Ishikawa (cell line): ENCODE results near the gene MICU2.

Experiments
- CEBPB ChIP-seq: IDR thresholded peaks from 2 replicates; pipeline ENCODE4 v1.6.1; 2012
- CREB1 ChIP-seq: IDR thresholded peaks from 2 replicates; pipeline ENCODE4 v1.6.1; 2012; ENCODE audit warnings: low read depth
- EGR1 ChIP-seq: IDR thresholded peaks from 2 replicates; pipeline ENCODE4 v1.6.1; 2012
- EP300 ChIP-seq: IDR thresholded peaks from 2 replicates; pipeline ENCODE4 v1.6.1; 2012; ENCODE audit warnings: borderline replicate concordance
- FOXM1 ChIP-seq: IDR thresholded peaks from 2 replicates; pipeline ENCODE4 v1.6.1; 2012; ENCODE audit warnings: low read depth, borderline replicate concordance
- NFIC ChIP-seq: IDR thresholded peaks from 2 replicates; pipeline ENCODE4 v1.6.1; 2012
- RAD21 ChIP-seq: IDR thresholded peaks from 2 replicates; pipeline ENCODE4 v1.6.1; 2012; ENCODE audit warnings: low read depth
- TAF1 ChIP-seq: IDR thresholded peaks from 2 replicates; pipeline ENCODE4 v1.6.1; 2012; ENCODE audit warnings: low read depth, mild to moderate bottlenecking
- TCF12 ChIP-seq: IDR thresholded peaks from 2 replicates; pipeline ENCODE4 v1.6.1; 2012; ENCODE audit warnings: low read depth
- TEAD4 ChIP-seq: IDR thresholded peaks from 2 replicates; pipeline ENCODE4 v1.6.1; 2012
- YY1 ChIP-seq: IDR thresholded peaks from 2 replicates; pipeline ENCODE4 v1.6.1; 2012; ENCODE audit warnings: low read depth
- ZBTB7A ChIP-seq: IDR thresholded peaks from 2 replicates; pipeline ENCODE4 v1.6.1; 2012; ENCODE audit warnings: low read depth
- TF ChIP-seq, protein P1 (sequence below): IDR thresholded peaks from 2 replicates; pipeline ENCODE4 v1.6.1; 2012
- TF ChIP-seq, protein P2 (sequence below): IDR thresholded peaks from 2 replicates; pipeline ENCODE4 v1.6.1; 2012
- TF ChIP-seq, protein P3 (sequence below): IDR thresholded peaks from 2 replicates; pipeline ENCODE4 v1.6.1; 2012; ENCODE audit warnings: low read depth, mild to moderate bottlenecking

Gene MICU2

DNA sequence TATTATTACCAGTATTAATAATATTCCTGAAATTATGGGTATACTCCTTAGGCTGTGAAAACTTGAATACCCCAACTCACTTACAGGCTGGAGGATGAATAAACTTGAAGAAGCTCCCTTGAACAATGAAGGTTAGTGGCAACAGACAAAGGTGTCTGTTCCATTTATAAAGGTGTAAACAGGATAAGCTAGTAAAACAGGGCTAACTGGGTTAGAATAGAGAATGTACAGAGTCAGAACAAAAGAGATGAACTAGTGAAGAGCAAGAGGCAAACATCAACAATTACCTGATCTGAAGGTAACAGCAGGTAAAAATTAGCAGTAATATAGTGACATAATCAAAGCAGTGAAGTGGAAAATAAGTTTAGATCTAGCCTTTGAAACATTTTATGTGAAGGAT is 23.2 kb downstream of the MICU2 start:
- TF ChIP-seq FOXM1, result no peak
- no peak for TF ChIP-seq NFIC

DNA sequence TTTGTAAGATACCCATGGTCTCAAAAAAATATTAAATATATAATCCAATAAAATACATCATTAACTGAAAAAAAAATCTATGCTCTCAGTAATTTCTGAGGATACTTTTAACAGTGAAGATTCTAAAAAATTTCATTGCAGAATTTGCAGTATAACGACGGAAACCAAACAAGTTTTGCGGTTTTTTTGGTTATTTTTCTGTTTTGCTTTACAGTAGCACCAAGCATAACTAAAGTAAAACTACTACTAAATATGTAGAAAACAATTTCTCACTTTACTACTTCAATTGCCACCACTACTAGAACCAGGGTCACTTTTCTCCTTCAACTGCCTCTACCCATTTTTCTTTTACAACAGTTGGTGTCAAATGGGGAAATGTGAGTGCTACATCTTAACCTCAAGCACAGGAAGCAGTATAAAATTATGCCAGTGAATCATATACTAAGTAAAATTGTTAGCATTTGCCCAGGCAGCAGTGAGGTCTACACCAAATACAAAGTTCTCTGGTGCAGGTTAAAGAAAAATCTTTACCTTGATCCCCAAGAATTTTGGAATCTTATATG is 24.1 kb downstream of the MICU2 start:
- TF ChIP-seq, protein P1, sequence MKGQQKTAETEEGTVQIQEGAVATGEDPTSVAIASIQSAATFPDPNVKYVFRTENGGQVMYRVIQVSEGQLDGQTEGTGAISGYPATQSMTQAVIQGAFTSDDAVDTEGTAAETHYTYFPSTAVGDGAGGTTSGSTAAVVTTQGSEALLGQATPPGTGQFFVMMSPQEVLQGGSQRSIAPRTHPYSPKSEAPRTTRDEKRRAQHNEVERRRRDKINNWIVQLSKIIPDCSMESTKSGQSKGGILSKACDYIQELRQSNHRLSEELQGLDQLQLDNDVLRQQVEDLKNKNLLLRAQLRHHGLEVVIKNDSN, result no peak
- TF ChIP-seq YY1 (no peak), FOXM1 (no peak), CEBPB (no peak), TAF1 (no peak), EP300 (no peak), CREB1 (no peak), NFIC (no peak), TCF12 (no peak), EGR1 (no peak), ZBTB7A (no peak), TEAD4 (no peak)
- TF ChIP-seq, protein P2, sequence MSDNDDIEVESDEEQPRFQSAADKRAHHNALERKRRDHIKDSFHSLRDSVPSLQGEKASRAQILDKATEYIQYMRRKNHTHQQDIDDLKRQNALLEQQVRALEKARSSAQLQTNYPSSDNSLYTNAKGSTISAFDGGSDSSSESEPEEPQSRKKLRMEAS, result no peak
- TF ChIP-seq, protein P3, sequence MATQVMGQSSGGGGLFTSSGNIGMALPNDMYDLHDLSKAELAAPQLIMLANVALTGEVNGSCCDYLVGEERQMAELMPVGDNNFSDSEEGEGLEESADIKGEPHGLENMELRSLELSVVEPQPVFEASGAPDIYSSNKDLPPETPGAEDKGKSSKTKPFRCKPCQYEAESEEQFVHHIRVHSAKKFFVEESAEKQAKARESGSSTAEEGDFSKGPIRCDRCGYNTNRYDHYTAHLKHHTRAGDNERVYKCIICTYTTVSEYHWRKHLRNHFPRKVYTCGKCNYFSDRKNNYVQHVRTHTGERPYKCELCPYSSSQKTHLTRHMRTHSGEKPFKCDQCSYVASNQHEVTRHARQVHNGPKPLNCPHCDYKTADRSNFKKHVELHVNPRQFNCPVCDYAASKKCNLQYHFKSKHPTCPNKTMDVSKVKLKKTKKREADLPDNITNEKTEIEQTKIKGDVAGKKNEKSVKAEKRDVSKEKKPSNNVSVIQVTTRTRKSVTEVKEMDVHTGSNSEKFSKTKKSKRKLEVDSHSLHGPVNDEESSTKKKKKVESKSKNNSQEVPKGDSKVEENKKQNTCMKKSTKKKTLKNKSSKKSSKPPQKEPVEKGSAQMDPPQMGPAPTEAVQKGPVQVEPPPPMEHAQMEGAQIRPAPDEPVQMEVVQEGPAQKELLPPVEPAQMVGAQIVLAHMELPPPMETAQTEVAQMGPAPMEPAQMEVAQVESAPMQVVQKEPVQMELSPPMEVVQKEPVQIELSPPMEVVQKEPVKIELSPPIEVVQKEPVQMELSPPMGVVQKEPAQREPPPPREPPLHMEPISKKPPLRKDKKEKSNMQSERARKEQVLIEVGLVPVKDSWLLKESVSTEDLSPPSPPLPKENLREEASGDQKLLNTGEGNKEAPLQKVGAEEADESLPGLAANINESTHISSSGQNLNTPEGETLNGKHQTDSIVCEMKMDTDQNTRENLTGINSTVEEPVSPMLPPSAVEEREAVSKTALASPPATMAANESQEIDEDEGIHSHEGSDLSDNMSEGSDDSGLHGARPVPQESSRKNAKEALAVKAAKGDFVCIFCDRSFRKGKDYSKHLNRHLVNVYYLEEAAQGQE, result no peak

DNA sequence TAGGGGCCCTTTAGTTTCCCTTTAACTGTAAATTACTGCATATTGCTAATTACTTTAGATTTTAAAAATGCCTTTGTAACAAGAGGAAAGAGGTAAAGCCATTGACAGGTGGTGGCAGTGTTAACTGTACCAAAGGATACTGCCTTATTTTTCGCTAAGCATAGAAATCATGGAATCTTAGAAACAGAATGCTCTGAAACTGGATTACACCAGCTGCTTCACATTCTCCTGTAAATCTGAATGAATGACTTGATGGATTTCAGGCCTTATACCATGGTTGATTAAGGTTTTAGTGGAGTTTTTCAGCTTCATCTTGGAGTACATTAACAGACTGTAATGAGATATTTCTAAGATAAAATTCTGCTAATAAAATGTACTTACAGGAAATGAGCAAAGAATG is 25.2 kb downstream of the MICU2 start:
- TF ChIP-seq TCF12, result no peak

DNA sequence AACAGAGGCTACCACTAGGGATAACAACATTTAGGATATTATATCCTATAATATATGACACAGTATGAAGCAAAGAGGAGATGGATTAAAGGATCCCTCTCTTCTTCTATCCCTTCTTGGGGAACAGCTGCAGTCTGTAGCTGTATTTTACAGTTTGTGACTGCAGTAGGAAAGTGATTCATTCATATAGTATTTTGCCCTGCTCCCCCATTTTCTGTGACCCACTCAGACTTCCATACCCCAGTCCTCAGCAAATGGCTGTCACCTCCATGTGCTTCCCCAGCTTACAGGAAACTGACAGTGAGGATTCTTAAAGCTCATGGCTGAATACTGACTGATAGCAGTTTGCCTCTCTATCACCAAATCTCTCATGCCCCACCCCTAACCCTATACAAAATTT is 27.5 kb downstream of the MICU2 start:
- TF ChIP-seq FOXM1 (no peak), ZBTB7A (no peak), TCF12 (no peak), RAD21 (no peak), TEAD4 (no peak), EP300 (no peak), TAF1 (no peak), YY1 (no peak), CREB1 (no peak), EGR1 (no peak), NFIC (no peak), CEBPB (no peak)
- TF ChIP-seq, protein P1, result no peak
- TF ChIP-seq, protein P2, result no peak
- TF ChIP-seq, protein P3, result no peak

- TF ChIP-seq NFIC (no peak), TAF1 (no peak), CEBPB (no peak)
Observed at GRCh38 chr13:21573920-21574712, 29.9 kb downstream of the MICU2 start.

DNA sequence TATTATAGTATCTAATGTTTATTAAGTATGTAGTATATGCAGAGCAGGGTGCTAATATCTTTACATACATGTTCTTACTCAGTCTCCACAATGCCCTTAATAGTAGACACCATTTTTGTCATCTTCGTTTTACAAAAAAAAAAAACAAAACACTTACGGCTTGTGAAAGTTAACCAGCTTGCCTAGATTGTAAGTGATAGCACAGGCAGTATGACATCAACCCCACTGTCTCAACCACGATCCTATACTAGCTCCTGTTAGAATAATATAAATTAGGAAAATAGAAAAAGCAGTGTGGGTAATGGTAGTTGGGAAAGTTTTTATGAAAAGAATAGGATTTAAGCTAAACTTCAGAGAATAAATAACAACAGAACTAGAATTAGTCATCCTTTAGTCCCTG is 34.3 kb downstream of the MICU2 start:
- TF ChIP-seq CEBPB (no peak), TAF1 (no peak), YY1 (no peak), ZBTB7A (no peak), RAD21 (no peak)

DNA sequence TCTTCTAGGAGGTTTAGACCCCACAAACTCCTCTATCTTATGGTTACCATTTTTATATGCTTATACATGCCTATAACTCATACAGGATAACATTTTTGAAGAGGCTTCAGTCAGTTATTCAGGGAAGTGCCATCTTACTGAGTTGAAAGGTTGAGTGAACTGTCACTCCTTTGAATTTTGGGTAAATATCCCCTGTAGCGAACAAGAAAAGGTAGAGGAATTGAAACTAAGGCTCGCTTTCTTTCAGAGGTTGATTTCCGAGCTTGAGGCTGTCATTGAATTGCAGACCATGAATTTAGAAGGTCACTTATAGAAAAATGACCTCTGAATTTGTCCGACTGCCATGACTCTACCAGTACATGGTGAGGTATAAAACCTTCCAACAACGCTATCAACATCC is 35.1 kb downstream of the MICU2 start:
- TF ChIP-seq YY1 (no peak), TEAD4 (no peak), RAD21 (no peak), CEBPB (no peak)
- TF ChIP-seq, protein P3, result no peak
